Measurements from ENCODE around the gene CCL21.
"Not testable (repeated sequence)": the region's sequence is repeated elsewhere in the genome, so short reads cannot be mapped to it uniquely, and the experiment has no call there.

CCL21 gene, protein sequence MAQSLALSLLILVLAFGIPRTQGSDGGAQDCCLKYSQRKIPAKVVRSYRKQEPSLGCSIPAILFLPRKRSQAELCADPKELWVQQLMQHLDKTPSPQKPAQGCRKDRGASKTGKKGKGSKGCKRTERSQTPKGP

DNA sequence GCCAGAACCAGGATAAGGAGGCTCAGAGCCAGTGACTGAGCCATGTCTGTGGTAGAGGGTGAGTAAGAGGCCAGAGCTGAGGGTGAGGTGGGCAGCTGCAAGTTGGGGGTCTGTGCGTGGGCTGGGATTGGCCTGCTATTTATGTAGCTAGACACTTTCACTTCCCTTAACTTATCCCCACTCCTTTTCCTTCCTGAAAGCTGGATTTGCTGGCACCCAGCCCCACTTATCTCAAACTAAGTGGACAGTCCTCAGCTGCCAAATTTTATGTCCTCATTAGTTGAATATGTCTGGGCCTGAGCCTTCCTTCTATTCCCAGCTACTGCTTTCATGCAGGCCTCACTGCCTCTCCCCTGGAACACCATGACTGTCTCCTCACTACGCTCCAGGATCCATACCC lies at the start of gene CCL21:
Gene CCL21 (minus strand): TSS at position 114 of the 400 bp plus-strand sequence. CDS start 70 bp downstream, at position 44.
- TF ChIP-seq, protein P1, sequence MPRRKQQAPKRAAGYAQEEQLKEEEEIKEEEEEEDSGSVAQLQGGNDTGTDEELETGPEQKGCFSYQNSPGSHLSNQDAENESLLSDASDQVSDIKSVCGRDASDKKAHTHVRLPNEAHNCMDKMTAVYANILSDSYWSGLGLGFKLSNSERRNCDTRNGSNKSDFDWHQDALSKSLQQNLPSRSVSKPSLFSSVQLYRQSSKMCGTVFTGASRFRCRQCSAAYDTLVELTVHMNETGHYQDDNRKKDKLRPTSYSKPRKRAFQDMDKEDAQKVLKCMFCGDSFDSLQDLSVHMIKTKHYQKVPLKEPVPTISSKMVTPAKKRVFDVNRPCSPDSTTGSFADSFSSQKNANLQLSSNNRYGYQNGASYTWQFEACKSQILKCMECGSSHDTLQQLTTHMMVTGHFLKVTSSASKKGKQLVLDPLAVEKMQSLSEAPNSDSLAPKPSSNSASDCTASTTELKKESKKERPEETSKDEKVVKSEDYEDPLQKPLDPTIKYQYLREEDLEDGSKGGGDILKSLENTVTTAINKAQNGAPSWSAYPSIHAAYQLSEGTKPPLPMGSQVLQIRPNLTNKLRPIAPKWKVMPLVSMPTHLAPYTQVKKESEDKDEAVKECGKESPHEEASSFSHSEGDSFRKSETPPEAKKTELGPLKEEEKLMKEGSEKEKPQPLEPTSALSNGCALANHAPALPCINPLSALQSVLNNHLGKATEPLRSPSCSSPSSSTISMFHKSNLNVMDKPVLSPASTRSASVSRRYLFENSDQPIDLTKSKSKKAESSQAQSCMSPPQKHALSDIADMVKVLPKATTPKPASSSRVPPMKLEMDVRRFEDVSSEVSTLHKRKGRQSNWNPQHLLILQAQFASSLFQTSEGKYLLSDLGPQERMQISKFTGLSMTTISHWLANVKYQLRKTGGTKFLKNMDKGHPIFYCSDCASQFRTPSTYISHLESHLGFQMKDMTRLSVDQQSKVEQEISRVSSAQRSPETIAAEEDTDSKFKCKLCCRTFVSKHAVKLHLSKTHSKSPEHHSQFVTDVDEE (CRISPR knock-in tag; IDR thresholded peaks at IDR 0.05), result no peak
- TF ChIP-seq ZNF565 (CRISPR knock-in tag; conservative IDR thresholded peaks at IDR 0.05; ENCODE audit: low read depth), result no peak
- no peak for TF ChIP-seq SNAI2 (CRISPR knock-in tag; IDR thresholded peaks at IDR 0.05)
- no peak for TF ChIP-seq BACH2 (CRISPR knock-in tag; IDR thresholded peaks at IDR 0.05; ENCODE audit: borderline replicate concordance)
- no peak for TF ChIP-seq ZFP3 (CRISPR knock-in tag; IDR thresholded peaks at IDR 0.05)
- TF ChIP-seq ISL1 (CRISPR knock-in tag; IDR thresholded peaks at IDR 0.05), result peak; percentile 20; the same call in 1 of the 2 replicates
- no peak for ATAC-seq

DNA sequence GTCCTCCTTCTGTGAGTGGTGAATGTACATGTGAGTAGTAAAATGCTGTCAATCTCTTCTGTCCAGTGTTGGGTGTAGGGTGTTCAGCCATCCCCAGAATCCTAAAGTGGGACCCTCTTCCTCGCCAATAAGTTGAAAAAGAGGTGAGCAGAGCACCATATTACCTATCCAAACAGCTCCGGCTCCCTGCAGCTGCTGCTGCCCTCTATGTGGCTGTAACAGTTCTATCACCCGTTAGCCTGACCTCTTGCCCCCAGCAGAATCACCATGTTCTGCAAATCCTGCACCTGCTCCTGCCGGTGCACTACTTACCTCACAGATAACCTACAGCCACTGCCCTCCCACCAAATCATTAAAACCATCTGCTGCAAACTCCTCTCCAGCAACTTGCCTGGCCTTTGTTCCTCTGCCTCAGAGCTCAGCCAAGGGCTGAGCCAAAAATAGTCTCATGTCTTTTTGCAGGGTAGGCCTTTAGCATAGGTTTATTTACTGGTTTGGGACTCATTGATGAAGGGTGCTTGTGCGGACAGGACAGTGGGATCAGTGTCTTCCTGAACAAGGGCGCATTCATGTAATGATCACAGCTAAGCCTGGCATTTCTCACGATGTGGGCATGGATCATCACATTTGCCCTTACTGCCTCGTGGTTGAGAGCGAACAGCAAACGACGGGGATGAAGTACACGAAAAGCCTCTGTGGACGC lies 49.6 kb upstream of the CCL21 start:
- no peak for ATAC-seq
- no peak for TF ChIP-seq ZFP3 (CRISPR knock-in tag; IDR thresholded peaks at IDR 0.05)
- TF ChIP-seq, protein P2, sequence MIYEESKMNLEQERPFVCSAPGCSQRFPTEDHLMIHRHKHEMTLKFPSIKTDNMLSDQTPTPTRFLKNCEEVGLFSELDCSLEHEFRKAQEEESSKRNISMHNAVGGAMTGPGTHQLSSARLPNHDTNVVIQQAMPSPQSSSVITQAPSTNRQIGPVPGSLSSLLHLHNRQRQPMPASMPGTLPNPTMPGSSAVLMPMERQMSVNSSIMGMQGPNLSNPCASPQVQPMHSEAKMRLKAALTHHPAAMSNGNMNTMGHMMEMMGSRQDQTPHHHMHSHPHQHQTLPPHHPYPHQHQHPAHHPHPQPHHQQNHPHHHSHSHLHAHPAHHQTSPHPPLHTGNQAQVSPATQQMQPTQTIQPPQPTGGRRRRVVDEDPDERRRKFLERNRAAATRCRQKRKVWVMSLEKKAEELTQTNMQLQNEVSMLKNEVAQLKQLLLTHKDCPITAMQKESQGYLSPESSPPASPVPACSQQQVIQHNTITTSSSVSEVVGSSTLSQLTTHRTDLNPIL (CRISPR knock-in tag; IDR thresholded peaks at IDR 0.05; ENCODE audit: low read depth), result no peak
- no peak for TF ChIP-seq TCF4 (CRISPR knock-in tag; IDR thresholded peaks at IDR 0.05; ENCODE audit: borderline replicate concordance)
- no peak for TF ChIP-seq CSDC2 (CRISPR knock-in tag; IDR thresholded peaks at IDR 0.05)
- no peak for TF ChIP-seq BACH2 (CRISPR knock-in tag; IDR thresholded peaks at IDR 0.05; ENCODE audit: borderline replicate concordance)
- no peak for TF ChIP-seq ARNTL (CRISPR knock-in tag; IDR thresholded peaks at IDR 0.05; ENCODE audit: borderline replicate concordance, low read depth)
- TF ChIP-seq ZNF70 (CRISPR knock-in tag; IDR thresholded peaks at IDR 0.05), result no peak
- no peak for TF ChIP-seq ZFP30 (CRISPR knock-in tag; IDR thresholded peaks at IDR 0.05)

DNA sequence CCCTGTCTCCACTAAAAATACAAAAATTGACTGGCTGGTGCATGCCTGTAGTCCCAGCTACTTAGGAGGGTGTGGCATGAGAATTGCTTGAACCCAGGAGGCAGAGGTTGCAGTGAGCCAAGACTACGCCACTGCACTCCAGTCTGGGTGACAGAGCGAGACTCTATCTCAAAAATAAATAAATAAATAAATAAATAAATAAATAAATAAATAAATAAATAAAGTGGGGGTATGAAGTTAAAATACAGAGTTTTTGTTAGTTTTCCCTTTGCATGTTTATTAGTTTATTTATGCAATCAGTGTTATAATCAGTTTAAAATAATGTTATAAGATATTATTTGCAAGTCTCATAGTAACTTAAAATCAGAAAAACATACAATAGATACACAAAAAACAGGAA lies 40.4 kb upstream of the CCL21 start:
- not testable (repeated sequence) for ATAC-seq

DNA sequence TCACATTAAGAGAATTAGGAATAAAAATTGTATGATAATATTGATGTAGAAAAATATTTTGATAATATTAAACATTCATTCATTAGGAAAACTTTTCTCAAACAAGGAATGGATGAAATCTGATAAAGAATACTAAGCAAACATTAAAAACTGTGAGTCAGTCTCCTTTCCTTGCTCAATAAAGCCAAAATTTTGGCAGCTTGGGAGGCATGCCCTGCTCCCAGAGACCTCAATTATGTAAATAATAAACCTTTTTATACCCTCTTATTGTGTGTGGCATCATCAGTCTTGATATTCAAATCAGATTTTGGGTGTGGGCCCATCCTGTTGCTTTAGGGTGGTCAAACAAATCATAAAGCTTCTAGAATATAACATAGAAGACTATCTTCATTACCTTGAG lies 36.6 kb upstream of the CCL21 start:
- no peak for TF ChIP-seq GLIS3 (CRISPR knock-in tag; IDR thresholded peaks at IDR 0.05)
- TF ChIP-seq, protein P1 (CRISPR knock-in tag; IDR thresholded peaks at IDR 0.05), result no peak
- no peak for TF ChIP-seq BACH2 (CRISPR knock-in tag; IDR thresholded peaks at IDR 0.05; ENCODE audit: borderline replicate concordance)
- TF ChIP-seq, protein P2 (CRISPR knock-in tag; IDR thresholded peaks at IDR 0.05; ENCODE audit: low read depth), result no peak
- TF ChIP-seq, protein P3, sequence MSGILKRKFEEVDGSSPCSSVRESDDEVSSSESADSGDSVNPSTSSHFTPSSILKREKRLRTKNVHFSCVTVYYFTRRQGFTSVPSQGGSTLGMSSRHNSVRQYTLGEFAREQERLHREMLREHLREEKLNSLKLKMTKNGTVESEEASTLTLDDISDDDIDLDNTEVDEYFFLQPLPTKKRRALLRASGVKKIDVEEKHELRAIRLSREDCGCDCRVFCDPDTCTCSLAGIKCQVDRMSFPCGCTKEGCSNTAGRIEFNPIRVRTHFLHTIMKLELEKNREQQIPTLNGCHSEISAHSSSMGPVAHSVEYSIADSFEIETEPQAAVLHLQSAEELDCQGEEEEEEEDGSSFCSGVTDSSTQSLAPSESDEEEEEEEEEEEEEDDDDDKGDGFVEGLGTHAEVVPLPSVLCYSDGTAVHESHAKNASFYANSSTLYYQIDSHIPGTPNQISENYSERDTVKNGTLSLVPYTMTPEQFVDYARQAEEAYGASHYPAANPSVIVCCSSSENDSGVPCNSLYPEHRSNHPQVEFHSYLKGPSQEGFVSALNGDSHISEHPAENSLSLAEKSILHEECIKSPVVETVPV (CRISPR knock-in tag; IDR thresholded peaks at IDR 0.05), result no peak
- no peak for TF ChIP-seq ZNF8 (CRISPR knock-in tag; IDR thresholded peaks at IDR 0.05)
- TF ChIP-seq PPARA (CRISPR knock-in tag; IDR thresholded peaks at IDR 0.05; ENCODE audit: borderline replicate concordance), result no peak
- TF ChIP-seq ZFP3 (CRISPR knock-in tag; IDR thresholded peaks at IDR 0.05), result no peak
- TF ChIP-seq ZNF565 (CRISPR knock-in tag; conservative IDR thresholded peaks at IDR 0.05; ENCODE audit: low read depth), result no peak
- no peak for TF ChIP-seq OSR1 (CRISPR knock-in tag; IDR thresholded peaks at IDR 0.05)
- TF ChIP-seq, protein P4, sequence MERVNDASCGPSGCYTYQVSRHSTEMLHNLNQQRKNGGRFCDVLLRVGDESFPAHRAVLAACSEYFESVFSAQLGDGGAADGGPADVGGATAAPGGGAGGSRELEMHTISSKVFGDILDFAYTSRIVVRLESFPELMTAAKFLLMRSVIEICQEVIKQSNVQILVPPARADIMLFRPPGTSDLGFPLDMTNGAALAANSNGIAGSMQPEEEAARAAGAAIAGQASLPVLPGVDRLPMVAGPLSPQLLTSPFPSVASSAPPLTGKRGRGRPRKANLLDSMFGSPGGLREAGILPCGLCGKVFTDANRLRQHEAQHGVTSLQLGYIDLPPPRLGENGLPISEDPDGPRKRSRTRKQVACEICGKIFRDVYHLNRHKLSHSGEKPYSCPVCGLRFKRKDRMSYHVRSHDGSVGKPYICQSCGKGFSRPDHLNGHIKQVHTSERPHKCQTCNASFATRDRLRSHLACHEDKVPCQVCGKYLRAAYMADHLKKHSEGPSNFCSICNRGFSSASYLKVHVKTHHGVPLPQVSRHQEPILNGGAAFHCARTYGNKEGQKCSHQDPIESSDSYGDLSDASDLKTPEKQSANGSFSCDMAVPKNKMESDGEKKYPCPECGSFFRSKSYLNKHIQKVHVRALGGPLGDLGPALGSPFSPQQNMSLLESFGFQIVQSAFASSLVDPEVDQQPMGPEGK (CRISPR knock-in tag; IDR thresholded peaks at IDR 0.05; ENCODE audit: borderline replicate concordance), result no peak
- TF ChIP-seq ZC3H10 (CRISPR knock-in tag; IDR thresholded peaks at IDR 0.05), result no peak
- TF ChIP-seq ZFP30 (CRISPR knock-in tag; IDR thresholded peaks at IDR 0.05), result no peak
- TF ChIP-seq ESRRG (CRISPR knock-in tag; IDR thresholded peaks at IDR 0.05), result no peak
- no peak for TF ChIP-seq TOX (CRISPR knock-in tag; IDR thresholded peaks at IDR 0.05; ENCODE audit: borderline replicate concordance)
- no peak for TF ChIP-seq ARNTL (CRISPR knock-in tag; IDR thresholded peaks at IDR 0.05; ENCODE audit: borderline replicate concordance, low read depth)
- TF ChIP-seq ZNF70 (CRISPR knock-in tag; IDR thresholded peaks at IDR 0.05), result no peak
- no peak for TF ChIP-seq ISL1 (CRISPR knock-in tag; IDR thresholded peaks at IDR 0.05)
- no peak for ATAC-seq
